Fibroblast of lung (primary cell): Measurements from ENCODE around the gene FAM118A. TPM values are rescaled to one million over a fixed set of nuclear protein-coding genes. Genes with fewer than 3 reads are reported as not detected.

ENCODE experiments used
- DNase-seq, 2 donors: peaks; one replicate each; pipeline versions ENCODE4 v3.0.0 to v3.0.0-alpha.2; 2010; ENCODE audit warnings: low read depth in 2 of 2
- H2AFZ ChIP-seq: 2 replicates; pipeline ENCODE4 v1.5.1; 2012; ENCODE audit warnings: low read length, control low read depth, inconsistent platforms
- H3K27ac ChIP-seq: 2 replicates; pipeline ENCODE4 v1.5.1; 2011; ENCODE audit warnings: low read length, control low read depth; ENCODE audit not compliant: insufficient read depth
- H3K27me3 ChIP-seq: 2 replicates; pipeline ENCODE4 v1.5.1; 2011; ENCODE audit warnings: mild to moderate bottlenecking, low read length; ENCODE audit not compliant: control insufficient read depth, insufficient read depth
- H3K36me3 ChIP-seq: 2 replicates; pipeline ENCODE4 v1.5.1; 2011; ENCODE audit warnings: low read length; ENCODE audit not compliant: control insufficient read depth, insufficient read depth
- H3K4me1 ChIP-seq: 2 replicates; pipeline ENCODE4 v1.5.1; 2011; ENCODE audit warnings: low read length; ENCODE audit not compliant: control insufficient read depth, insufficient read depth; ENCODE audit errors: extremely low read depth
- H3K4me2 ChIP-seq: 2 replicates; pipeline ENCODE4 v1.5.1; 2011; ENCODE audit warnings: low read length, control low read depth; ENCODE audit not compliant: insufficient read depth; ENCODE audit errors: extremely low read depth
- H3K4me3 ChIP-seq, 4 experiments: fragments of 200-600 bp in 1 of 4; sonication (generic) in 1 of 4; replicated peaks in 1 of 4; 2 replicates each; pipeline ENCODE4 v1.5.1; 2011 to 2016; ENCODE audit warnings: low read length in 4 of 4, low read depth in 3 of 4, mild to moderate bottlenecking in 3 of 4, control low read depth in 2 of 4, inconsistent platforms in 1 of 4, mixed read lengths in 1 of 4; ENCODE audit not compliant: insufficient read depth in 1 of 4; ENCODE audit errors: control extremely low read depth in 1 of 4
- H3K79me2 ChIP-seq: 2 replicates; pipeline ENCODE4 v1.5.1; 2012; ENCODE audit warnings: mild to moderate bottlenecking, low read length, inconsistent platforms; ENCODE audit not compliant: control insufficient read depth, insufficient read depth
- H3K9ac ChIP-seq: 2 replicates; pipeline ENCODE4 v1.5.1; 2011; ENCODE audit warnings: mild to moderate bottlenecking, low read length, control low read depth; ENCODE audit not compliant: insufficient read depth
- H3K9me3 ChIP-seq: 2 replicates; pipeline ENCODE4 v1.5.1; 2012; ENCODE audit warnings: low read depth, low read length; ENCODE audit not compliant: control insufficient read depth, insufficient read depth
- H4K20me1 ChIP-seq: 2 replicates; pipeline ENCODE4 v1.5.1; 2011; ENCODE audit warnings: low read length; ENCODE audit not compliant: control insufficient read depth, insufficient read depth; ENCODE audit errors: extremely low read depth
- EZH2 ChIP-seq: IDR thresholded peaks from 2 replicates; pipeline ENCODE4 v1.5.1; 2012; ENCODE audit warnings: low read length, control low read depth, mild to moderate bottlenecking; ENCODE audit errors: missing control alignments
- polyA plus RNA-seq, 2 donors: library from polyadenylated mRNA; depleted of rRNA in 1 of 2; stranded (reverse) in 1 of 2; unstranded in 1 of 2; fragments of >200 nt; gene quantifications; 2 replicates each; pipeline ENCODE4 v1.2.1, GENCODE V29; 2011 to 2012; ENCODE audit warnings: missing spikeins in 1 of 2
- total RNA-seq: library from RNA; depleted of rRNA; stranded (reverse); fragments of >200 nt; gene quantifications from 2 replicates; pipeline ENCODE4 v1.2.1, GENCODE V29; 2014
- TF ChIP-seq, protein P1 (sequence below), 2 donors: IDR thresholded peaks in 1 of 2; conservative IDR thresholded peaks in 1 of 2; 1 replicate in 1 of 2; 2 replicates in 1 of 2; pipeline ENCODE4 v1.5.1; 2011 to 2012; ENCODE audit warnings: low read length in 2 of 2, control low read depth in 1 of 2, inconsistent platforms in 1 of 2, low read depth in 1 of 2, mild to moderate bottlenecking in 1 of 2

FAM118A gene
- total and polyA plus RNA-seq, 2 donors (not counting 1 experiment from before 2014, with no cell fraction given), result 16.5 to 18.0 TPM

DNA sequence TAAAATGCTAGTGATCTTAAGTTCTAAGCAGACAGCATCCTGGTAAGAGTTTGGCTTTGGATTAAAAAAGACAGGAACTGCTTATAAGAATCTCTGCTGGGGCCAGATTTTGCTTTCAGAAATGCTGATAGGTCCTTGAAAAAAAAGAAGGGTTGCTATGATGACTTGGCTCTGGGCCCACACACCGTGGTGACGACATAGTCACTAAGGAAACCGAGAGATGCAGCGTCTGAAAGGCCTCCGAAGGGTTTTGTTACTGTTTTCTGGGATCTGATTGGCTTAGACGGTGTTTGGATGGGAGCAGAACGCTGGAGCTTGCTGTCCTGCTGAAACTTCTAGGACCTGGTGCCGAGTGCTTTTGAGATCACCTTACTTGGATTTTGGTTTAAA, 8.4 kb downstream of the FAM118A start:
- H3K79me2 ChIP-seq, result peaks cover 7% of the 10 kb centered on the region
- H3K9ac ChIP-seq, result peak overlapping the region; percentile 28
- H4K20me1 ChIP-seq, result no peaks in the 10 kb centered on the region
- peak overlapping the region; percentile 88 for H3K27ac ChIP-seq
- DNase-seq, result peak; percentile 93
- peaks cover 4% of the 10 kb centered on the region for H3K36me3 ChIP-seq
- H3K4me3 ChIP-seq, result peak overlapping the region in 2 of 4 experiments; percentile 11 to 31
- H3K4me1 ChIP-seq, result peaks cover 21% of the 10 kb centered on the region
- H3K4me2 ChIP-seq, result peak overlapping the region; percentile 81
- H2AFZ ChIP-seq, result no peak overlapping the region
- no peaks in the 10 kb centered on the region for H3K27me3 ChIP-seq
- no peak for TF ChIP-seq EZH2
- TF ChIP-seq, protein P1, sequence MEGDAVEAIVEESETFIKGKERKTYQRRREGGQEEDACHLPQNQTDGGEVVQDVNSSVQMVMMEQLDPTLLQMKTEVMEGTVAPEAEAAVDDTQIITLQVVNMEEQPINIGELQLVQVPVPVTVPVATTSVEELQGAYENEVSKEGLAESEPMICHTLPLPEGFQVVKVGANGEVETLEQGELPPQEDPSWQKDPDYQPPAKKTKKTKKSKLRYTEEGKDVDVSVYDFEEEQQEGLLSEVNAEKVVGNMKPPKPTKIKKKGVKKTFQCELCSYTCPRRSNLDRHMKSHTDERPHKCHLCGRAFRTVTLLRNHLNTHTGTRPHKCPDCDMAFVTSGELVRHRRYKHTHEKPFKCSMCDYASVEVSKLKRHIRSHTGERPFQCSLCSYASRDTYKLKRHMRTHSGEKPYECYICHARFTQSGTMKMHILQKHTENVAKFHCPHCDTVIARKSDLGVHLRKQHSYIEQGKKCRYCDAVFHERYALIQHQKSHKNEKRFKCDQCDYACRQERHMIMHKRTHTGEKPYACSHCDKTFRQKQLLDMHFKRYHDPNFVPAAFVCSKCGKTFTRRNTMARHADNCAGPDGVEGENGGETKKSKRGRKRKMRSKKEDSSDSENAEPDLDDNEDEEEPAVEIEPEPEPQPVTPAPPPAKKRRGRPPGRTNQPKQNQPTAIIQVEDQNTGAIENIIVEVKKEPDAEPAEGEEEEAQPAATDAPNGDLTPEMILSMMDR (conservative IDR thresholded peaks at IDR 0.05 in 1 of 2, IDR thresholded peaks at IDR 0.05 in 1 of 2; ENCODE audit: low read depth in 1 of 2, low read length in 2 of 2), result no peak
- H3K9me3 ChIP-seq, result no peaks in the 10 kb centered on the region

DNA sequence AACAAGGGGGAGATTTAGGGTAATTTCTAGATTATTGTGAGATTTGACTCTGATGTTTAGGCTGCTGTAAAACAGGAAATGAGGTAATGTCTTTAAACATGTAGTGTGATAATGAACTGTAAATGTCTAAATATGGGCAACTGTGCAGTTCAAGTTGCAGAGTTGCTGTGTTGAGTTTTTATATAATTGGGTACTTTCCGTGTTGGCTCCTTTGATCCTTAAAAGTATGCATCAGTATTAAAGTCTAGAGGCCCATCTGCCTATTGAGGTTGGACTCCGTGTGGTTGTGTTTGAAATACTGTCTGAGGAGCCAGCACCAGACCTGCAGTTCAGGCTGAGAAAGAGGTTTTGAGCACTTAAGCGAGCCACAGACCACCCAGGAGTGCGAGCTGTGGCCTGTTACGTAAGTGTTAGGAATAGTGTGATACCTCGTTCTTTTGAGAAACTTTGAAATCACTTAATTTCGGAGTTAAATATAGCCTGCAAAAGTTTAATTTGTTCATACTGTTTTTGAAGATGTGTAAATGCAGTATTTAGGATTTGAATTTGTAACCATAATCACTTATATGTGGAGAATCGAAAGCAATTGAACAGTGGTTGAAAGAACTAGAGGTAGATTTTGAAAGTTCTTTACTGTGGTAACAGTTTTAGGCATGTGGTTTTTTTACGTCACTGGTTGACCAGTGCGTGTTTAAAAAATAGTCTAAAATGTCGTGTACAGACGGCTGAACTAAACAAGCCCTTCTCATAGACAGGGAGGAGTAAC, 9.0 kb downstream of the FAM118A start:
- peak overlapping the region; percentile 57 for H3K9ac ChIP-seq

DNA sequence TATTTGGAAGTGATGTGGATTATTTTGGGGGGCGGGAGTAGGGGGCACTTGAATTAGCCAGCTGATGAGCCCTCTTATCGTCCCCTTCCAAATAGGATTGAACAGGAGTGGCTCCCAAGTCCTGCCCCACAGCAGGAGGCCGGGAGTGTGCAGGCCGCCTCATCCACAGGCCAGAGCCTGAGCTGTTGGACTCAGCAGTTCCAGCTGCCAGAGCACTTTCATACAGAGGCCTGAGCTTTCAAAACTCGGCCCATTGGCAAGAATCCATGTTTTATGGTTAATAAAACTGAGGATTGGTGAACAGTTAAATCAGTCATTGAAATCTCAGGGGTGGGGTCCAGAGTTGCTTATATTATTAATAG, 9.6 kb downstream of the FAM118A start:
- DNase-seq, result peak; percentile 54 to 91
- Histone ChIP-seq H3K27me3 (no peaks in the 10 kb centered on the region), H3K9ac (peak overlapping the region; percentile 38), H3K79me2 (peaks cover 7% of the 10 kb centered on the region), H3K4me2 (peak overlapping the region; percentile 54), H3K4me3 (no peak overlapping the region), H3K4me1 (peaks cover 21% of the 10 kb centered on the region), H3K36me3 (peaks cover 6% of the 10 kb centered on the region), H2AFZ (no peak overlapping the region), H4K20me1 (no peaks in the 10 kb centered on the region), H3K27ac (peak overlapping the region; percentile 88), H3K9me3 (no peaks in the 10 kb centered on the region)
- TF ChIP-seq, protein P1 (conservative IDR thresholded peaks at IDR 0.05 in 1 of 2, IDR thresholded peaks at IDR 0.05 in 1 of 2; ENCODE audit: low read depth in 1 of 2, low read length in 2 of 2), result no peak
- no peak for TF ChIP-seq EZH2

More for the DNA sequence above, 9.0 kb downstream of the FAM118A start:
- Histone ChIP-seq H2AFZ (no peak overlapping the region), H3K4me1 (peaks cover 21% of the 10 kb centered on the region), H3K27ac (peak overlapping the region; percentile 88), H3K4me2 (peak overlapping the region; percentile 81), H3K36me3 (peaks cover 6% of the 10 kb centered on the region), H3K79me2 (peaks cover 7% of the 10 kb centered on the region), H3K4me3 (peak overlapping the region in 2 of 4 experiments; percentile 18 to 31), H4K20me1 (no peaks in the 10 kb centered on the region), H3K27me3 (no peaks in the 10 kb centered on the region), H3K9me3 (no peaks in the 10 kb centered on the region)
- peak; percentile 69 to 76 for DNase-seq
- TF ChIP-seq, protein P1 (conservative IDR thresholded peaks at IDR 0.05 in 1 of 2, IDR thresholded peaks at IDR 0.05 in 1 of 2; ENCODE audit: low read depth in 1 of 2, low read length in 2 of 2), result no peak
- no peak for TF ChIP-seq EZH2
